Measurements from ENCODE around the gene COL24A1. TPM values are rescaled to one million over a fixed set of nuclear protein-coding genes. Genes with fewer than 3 reads are reported as not detected.

The COL24A1 gene
- total RNA-seq, 4 donors from 2014 or later: 0.32 to 1.8 (median 0.72) TPM

DNA sequence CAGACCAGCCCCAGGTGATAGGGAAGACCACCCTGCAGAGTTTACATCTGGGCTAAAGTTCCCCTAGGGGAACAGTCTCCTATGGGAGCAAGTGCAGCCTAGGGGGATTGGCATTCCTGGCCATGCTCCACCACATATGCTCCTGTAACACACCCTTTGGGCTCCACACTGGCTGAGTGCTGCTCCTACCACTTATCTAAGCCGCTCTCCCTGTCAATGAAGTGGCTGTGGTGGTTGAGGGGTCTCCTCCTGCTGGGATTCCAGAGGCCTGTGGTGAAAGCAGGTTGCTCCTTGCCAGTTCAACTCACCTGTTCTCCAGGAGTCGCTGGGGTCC lies 51.1 kb downstream of the COL24A1 start:
- H3K27ac ChIP-seq: no peak overlapping the region
- WGBS: 83% methylated on average over 1 of the region's 2 CpGs
- TF ChIP-seq POLR2AphosphoS5 (IDR thresholded peaks at IDR 0.05): no peak
- no peak for TF ChIP-seq POLR2A (IDR thresholded peaks at IDR 0.05)
- TF ChIP-seq, protein P1, sequence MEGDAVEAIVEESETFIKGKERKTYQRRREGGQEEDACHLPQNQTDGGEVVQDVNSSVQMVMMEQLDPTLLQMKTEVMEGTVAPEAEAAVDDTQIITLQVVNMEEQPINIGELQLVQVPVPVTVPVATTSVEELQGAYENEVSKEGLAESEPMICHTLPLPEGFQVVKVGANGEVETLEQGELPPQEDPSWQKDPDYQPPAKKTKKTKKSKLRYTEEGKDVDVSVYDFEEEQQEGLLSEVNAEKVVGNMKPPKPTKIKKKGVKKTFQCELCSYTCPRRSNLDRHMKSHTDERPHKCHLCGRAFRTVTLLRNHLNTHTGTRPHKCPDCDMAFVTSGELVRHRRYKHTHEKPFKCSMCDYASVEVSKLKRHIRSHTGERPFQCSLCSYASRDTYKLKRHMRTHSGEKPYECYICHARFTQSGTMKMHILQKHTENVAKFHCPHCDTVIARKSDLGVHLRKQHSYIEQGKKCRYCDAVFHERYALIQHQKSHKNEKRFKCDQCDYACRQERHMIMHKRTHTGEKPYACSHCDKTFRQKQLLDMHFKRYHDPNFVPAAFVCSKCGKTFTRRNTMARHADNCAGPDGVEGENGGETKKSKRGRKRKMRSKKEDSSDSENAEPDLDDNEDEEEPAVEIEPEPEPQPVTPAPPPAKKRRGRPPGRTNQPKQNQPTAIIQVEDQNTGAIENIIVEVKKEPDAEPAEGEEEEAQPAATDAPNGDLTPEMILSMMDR (IDR thresholded peaks at IDR 0.05): no peak
- no peak for TF ChIP-seq EP300 (IDR thresholded peaks at IDR 0.05)
- H3K9me3 ChIP-seq: no peaks in the 10 kb centered on the region
- no peak overlapping the region for H3K4me3 ChIP-seq
- no peaks in the 10 kb centered on the region for H3K4me1 ChIP-seq
- DNase-seq (ENCODE audit: low spot score in 2 of 2): no peak
- H3K36me3 ChIP-seq: no peaks in the 10 kb centered on the region
- no peaks in the 10 kb centered on the region for H3K27me3 ChIP-seq

DNA sequence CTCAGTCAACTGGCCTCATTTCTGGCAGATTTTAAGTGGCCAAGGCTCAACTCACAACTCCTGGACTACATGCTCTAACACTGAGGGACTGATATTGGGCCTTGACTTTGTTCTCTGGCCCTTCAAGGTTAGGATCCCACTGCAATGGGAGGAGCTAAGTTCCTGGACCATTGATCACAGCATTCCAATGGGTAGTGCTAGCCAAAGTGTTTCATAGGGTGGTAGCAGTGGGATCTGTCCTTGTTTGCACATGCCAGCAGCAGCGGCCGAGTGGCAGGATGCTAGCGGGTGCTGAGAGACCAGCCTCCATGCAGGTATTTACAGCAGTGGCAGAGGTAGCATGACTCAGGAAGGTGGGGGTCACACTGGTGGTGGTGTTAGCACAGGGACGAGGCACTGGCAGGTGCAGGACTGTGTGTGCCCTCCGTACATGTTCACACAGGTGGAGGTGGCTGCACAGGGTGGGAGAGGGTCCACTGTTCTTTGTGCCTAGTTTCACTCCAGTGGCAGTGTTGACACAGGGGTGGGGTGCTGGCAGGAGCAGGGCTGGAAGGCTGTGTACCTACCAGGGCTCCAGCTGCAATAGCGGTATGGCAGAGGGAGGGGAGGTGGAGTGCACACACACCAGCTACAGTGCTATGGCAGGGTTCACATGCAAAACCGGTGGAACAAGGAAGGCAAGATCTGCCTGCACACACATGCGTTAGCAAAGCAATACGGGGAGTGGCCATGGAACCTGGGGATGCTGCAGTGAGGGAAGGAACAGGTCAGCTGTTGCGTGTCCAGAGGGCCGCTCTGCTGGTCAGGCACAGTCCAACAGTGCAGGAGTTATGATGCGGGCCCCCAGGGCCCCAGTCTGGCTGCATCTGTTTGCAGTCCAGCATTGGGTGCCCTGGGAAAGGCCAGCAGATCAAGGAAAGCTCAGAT lies 51.7 kb downstream of the COL24A1 start:
- Histone ChIP-seq H3K4me1 (no peaks in the 10 kb centered on the region), H3K4me3 (no peak overlapping the region), H3K27ac (no peak overlapping the region), H3K9me3 (no peaks in the 10 kb centered on the region), H3K27me3 (no peaks in the 10 kb centered on the region), H3K36me3 (no peaks in the 10 kb centered on the region)
- WGBS: 68% methylated on average over 12 of the region's 12 CpGs
- peak in 1 of 2 donors; percentile 57 for DNase-seq (ENCODE audit: low spot score in 2 of 2)
- TF ChIP-seq POLR2A (IDR thresholded peaks at IDR 0.05): no peak
- TF ChIP-seq EP300 (IDR thresholded peaks at IDR 0.05): no peak
- TF ChIP-seq, protein P1 (IDR thresholded peaks at IDR 0.05): no peak
- no peak for TF ChIP-seq POLR2AphosphoS5 (IDR thresholded peaks at IDR 0.05)

DNA sequence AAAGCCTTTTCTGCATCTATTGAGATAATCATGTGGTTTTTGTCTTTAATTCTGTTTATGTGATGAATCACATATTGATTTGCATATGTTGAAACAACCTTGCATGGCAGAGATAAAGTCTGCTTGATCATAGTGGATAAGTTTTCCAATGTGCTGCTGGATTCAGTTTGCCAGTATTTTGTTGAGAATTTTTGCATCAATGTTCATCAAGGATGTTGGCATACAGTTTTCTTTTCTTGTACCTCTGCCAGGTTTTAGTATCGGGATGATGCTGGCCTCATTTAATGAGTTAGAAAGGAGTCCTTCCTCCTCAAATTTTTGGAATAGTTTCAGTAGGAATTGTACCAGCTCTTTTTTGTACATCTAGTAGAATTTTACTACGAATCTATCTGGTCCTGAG lies 55.0 kb downstream of the COL24A1 start:
- H3K27ac ChIP-seq: no peak overlapping the region
- TF ChIP-seq EP300 (IDR thresholded peaks at IDR 0.05) (no peak), POLR2A (IDR thresholded peaks at IDR 0.05) (no peak), POLR2AphosphoS5 (IDR thresholded peaks at IDR 0.05) (no peak)
- TF ChIP-seq, protein P1 (IDR thresholded peaks at IDR 0.05): no peak
- 25% methylated on average over 2 of the region's 2 CpGs for WGBS
- H3K4me1 ChIP-seq: no peaks in the 10 kb centered on the region
- DNase-seq (ENCODE audit: low spot score in 2 of 2): no peak
- no peak overlapping the region for H3K4me3 ChIP-seq
- H3K36me3 ChIP-seq: no peaks in the 10 kb centered on the region
- no peaks in the 10 kb centered on the region for H3K9me3 ChIP-seq
- no peaks in the 10 kb centered on the region for H3K27me3 ChIP-seq

DNA sequence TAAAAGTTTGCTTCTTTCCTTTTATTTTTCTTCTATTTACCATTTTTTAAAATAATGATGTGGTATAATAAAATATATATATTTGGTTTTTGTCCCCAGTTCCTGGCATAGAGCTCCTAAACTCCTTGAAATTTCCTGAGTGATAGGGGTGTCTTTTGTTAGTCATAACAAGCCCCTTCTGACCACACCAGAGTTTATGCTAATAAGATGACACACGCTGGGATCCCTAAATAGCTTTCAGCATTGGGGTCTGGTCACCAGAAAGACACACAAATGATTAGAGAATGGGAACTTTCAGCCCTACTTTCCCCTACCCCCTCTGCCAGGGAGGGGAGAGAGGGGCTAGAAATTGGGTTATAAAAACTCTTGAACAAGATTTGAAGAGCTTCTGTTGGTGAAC lies 56.2 kb downstream of the COL24A1 start:
- DNase-seq (ENCODE audit: low spot score in 2 of 2): no peak
- Histone ChIP-seq H3K9me3 (no peaks in the 10 kb centered on the region), H3K4me3 (no peak overlapping the region), H3K36me3 (no peaks in the 10 kb centered on the region), H3K27ac (no peak overlapping the region), H3K27me3 (no peaks in the 10 kb centered on the region), H3K4me1 (no peaks in the 10 kb centered on the region)
- TF ChIP-seq EP300 (IDR thresholded peaks at IDR 0.05): no peak
- TF ChIP-seq, protein P1 (IDR thresholded peaks at IDR 0.05): no peak
- TF ChIP-seq POLR2AphosphoS5 (IDR thresholded peaks at IDR 0.05): no peak
- no peak for TF ChIP-seq POLR2A (IDR thresholded peaks at IDR 0.05)
- 63% methylated on average over 1 of the region's 1 CpG for WGBS

DNA sequence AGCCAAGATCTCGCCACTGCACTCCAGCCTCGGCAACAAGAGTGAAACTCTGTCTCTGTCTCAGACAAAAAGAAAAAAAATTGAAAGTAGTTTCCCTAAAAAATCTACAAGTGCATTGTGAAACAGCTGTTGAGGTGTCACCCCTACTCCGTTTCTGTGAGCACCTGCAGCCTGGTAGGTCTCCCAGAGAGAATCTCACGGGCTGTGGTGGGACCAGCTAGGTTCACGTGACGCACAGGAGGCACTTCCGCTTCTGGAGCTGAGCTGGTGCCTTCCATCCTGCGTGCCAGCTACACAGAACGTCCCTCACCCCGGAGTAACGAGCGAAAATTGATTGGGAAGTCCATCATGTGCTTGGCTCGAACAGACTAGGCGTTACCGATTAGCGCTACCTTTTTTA lies 66.8 kb downstream of the COL24A1 start:
- H3K27ac ChIP-seq: no peak overlapping the region
- H3K36me3 ChIP-seq: no peaks in the 10 kb centered on the region
- H3K4me1 ChIP-seq: no peaks in the 10 kb centered on the region
- H3K4me3 ChIP-seq: no peak overlapping the region
- TF ChIP-seq POLR2A (IDR thresholded peaks at IDR 0.05) (no peak), POLR2AphosphoS5 (IDR thresholded peaks at IDR 0.05) (no peak), EP300 (IDR thresholded peaks at IDR 0.05) (no peak)
- TF ChIP-seq, protein P1 (IDR thresholded peaks at IDR 0.05): no peak
- no peaks in the 10 kb centered on the region for H3K9me3 ChIP-seq
- 87% methylated on average over 16 of the region's 16 CpGs for WGBS
- DNase-seq (ENCODE audit: low spot score in 2 of 2): no peak
- no peaks in the 10 kb centered on the region for H3K27me3 ChIP-seq
